Stimulated activated CD4-positive, alpha-beta T cell treated with anti-CD3 and anti-CD28 coated beads, Interleukin-12 subunit alpha, Interleukin-12 subunit beta, amount 100 ng/mL, for 4 hours (primary cell): ENCODE results near the gene CLASRP.

Experiments used
- DNase-seq: peaks from one replicate; pipeline ENCODE4 v3.0.0-alpha.2; 2020

CLASRP gene

GRCh38 chr19:45063851-45064801 is 25.3 kb downstream of the CLASRP start:
- no peak for DNase-seq

GRCh38 chr19:45066921-45067661 is 28.2 kb downstream of the CLASRP start:
- DNase-seq, result no peak

- no peak for DNase-seq
Measured at GRCh38 chr19:45068041-45068440, 29.2 kb downstream of the CLASRP start.

GRCh38 chr19:45069056-45069455 is 30.2 kb downstream of the CLASRP start:
- DNase-seq, result no peak

- DNase-seq, result no peak
Measured at GRCh38 chr19:45070214-45070613, 31.4 kb downstream of the CLASRP start.

- no peak for DNase-seq
Measured at GRCh38 chr19:45070861-45071544, 32.2 kb downstream of the CLASRP start.

GRCh38 chr19:45071545-45071938 is 32.7 kb downstream of the CLASRP start:
- no peak for DNase-seq

GRCh38 chr19:45071969-45072790 is 33.3 kb downstream of the CLASRP start:
- DNase-seq, result no peak

- DNase-seq, result no peak
Measured at GRCh38 chr19:45074744-45075300, 36.0 kb downstream of the CLASRP start.

- DNase-seq, result peak; percentile 18
Measured at GRCh38 chr19:45075301-45076028, 36.6 kb downstream of the CLASRP start.

GRCh38 chr19:45076029-45076850 is 37.4 kb downstream of the CLASRP start, which contains the start of gene ZNF296:
TSS of gene ZNF296 (minus strand) at chr19:45076478. CDS start at chr19:45076373, 105 bp downstream.
- peak; percentile 82 for DNase-seq

GRCh38 chr19:45076851-45077730 is 38.2 kb downstream of the CLASRP start:
- no peak for DNase-seq

GRCh38 chr19:45078390-45079062 is 39.7 kb downstream of the CLASRP start:
- DNase-seq, result no peak

GRCh38 chr19:45079063-45079910 is 40.4 kb downstream of the CLASRP start, which contains the start of gene GEMIN7:
TSS of gene GEMIN7 (plus strand) at chr19:45079260. CDS start at chr19:45090115, 10,855 bp downstream.
- peak; percentile 83 for DNase-seq

GRCh38 chr19:45079911-45080370 is 41.1 kb downstream of the CLASRP start:
- no peak for DNase-seq

- DNase-seq, result no peak
Measured at GRCh38 chr19:45082170-45082569, 43.3 kb downstream of the CLASRP start.

- DNase-seq, result no peak
Measured at GRCh38 chr19:45086480-45086879, 47.6 kb downstream of the CLASRP start.
